HEK293 (cell line): ENCODE results near the gene SRRM2.

Experiments
- CTCF ChIA-PET: fragments of 350-600 bp; formaldehyde crosslinking; extraction: SDS; loops from one replicate; lab custom pipeline; 2021; ENCODE audit warnings: antibody characterized with exemption; lab: Yijun Ruan, JAX
- POLR2A ChIA-PET: fragments of 300-600 bp; formaldehyde crosslinking; extraction: SDS; loops from one replicate; lab custom pipeline; 2020; ENCODE audit warnings: antibody characterized with exemption, inconsistent platforms; lab: Yijun Ruan, JAX
- H3K27ac ChIP-seq: fragments of 200-500 bp; sonication (Bioruptor generic); 2 replicates; pipeline ENCODE4 v1.5.1; 2014; ENCODE audit warnings: low read depth, low read length, control low read depth, inconsistent platforms; ENCODE audit errors: extremely low read depth
- H3K36me3 ChIP-seq, 2 experiments: fragments of 200-500 bp in 1 of 2; sonication (Bioruptor generic) in 1 of 2; 1 replicate in 1 of 2; 2 replicates in 1 of 2; pipeline ENCODE4 v1.5.1; 2014 to 2017; ENCODE audit warnings: inconsistent platforms in 2 of 2, low read length in 2 of 2; ENCODE audit not compliant: control insufficient read depth in 2 of 2, insufficient read depth in 1 of 2
- H3K4me1 ChIP-seq: fragments of 200-500 bp; sonication (Bioruptor generic); 2 replicates; pipeline ENCODE4 v1.5.1; 2014; ENCODE audit warnings: mild to moderate bottlenecking, low read length, inconsistent platforms; ENCODE audit not compliant: control insufficient read depth, insufficient read depth
- H3K4me3 ChIP-seq: 2 replicates; pipeline ENCODE4 v1.5.1; 2011; ENCODE audit warnings: low read depth, mild to moderate bottlenecking, control low read depth, low read length, moderate library complexity
- H3K9me3 ChIP-seq: fragments of 200-500 bp; sonication (Bioruptor generic); 2 replicates; pipeline ENCODE4 v1.5.1; 2014; ENCODE audit warnings: low read depth, low read length, inconsistent platforms; ENCODE audit not compliant: control insufficient read depth, insufficient read depth
- BCL11A ChIP-seq: fragments of 450-650 bp; formaldehyde crosslinking; IDR thresholded peaks from 2 replicates; pipeline ENCODE4 v1.5.1; 2016; ENCODE audit warnings: low read depth, missing biosample characterization, missing genetic modification characterization
- IKZF3 ChIP-seq: fragments of 450-650 bp; IDR thresholded peaks from 2 replicates; pipeline ENCODE4 v1.5.0; 2018; ENCODE audit warnings: missing biosample characterization, mild to moderate bottlenecking, missing genetic modification characterization, moderate library complexity
- MYNN ChIP-seq: fragments of 450-650 bp; formaldehyde crosslinking; IDR thresholded peaks from 2 replicates; pipeline ENCODE4 v1.5.1; 2016; ENCODE audit warnings: missing biosample characterization, missing genetic modification characterization, borderline replicate concordance
- SP2 ChIP-seq: fragments of 450-650 bp; formaldehyde crosslinking; IDR thresholded peaks from 2 replicates; pipeline ENCODE4 v1.5.1; 2016; ENCODE audit warnings: missing biosample characterization, missing genetic modification characterization
- WT1 ChIP-seq: fragments of 450-650 bp; formaldehyde crosslinking; IDR thresholded peaks from 2 replicates; pipeline ENCODE4 v1.5.1; 2016; ENCODE audit warnings: missing biosample characterization, missing genetic modification characterization
- ZBTB11 ChIP-seq: fragments of 450-650 bp; formaldehyde crosslinking; conservative IDR thresholded peaks from 2 replicates; pipeline ENCODE4 v1.5.1; 2016; ENCODE audit warnings: low read depth, missing biosample characterization, missing genetic modification characterization
- ZBTB20 ChIP-seq: fragments of 450-650 bp; formaldehyde crosslinking; IDR thresholded peaks from 2 replicates; pipeline ENCODE4 v1.5.1; 2016; ENCODE audit warnings: missing biosample characterization, missing genetic modification characterization
- ZBTB6 ChIP-seq: fragments of 450-650 bp; formaldehyde crosslinking; IDR thresholded peaks from 2 replicates; pipeline ENCODE4 v1.5.1; 2017; ENCODE audit warnings: missing biosample characterization, missing genetic modification characterization
- ZFP37 ChIP-seq: fragments of 450-650 bp; formaldehyde crosslinking; IDR thresholded peaks from 2 replicates; pipeline ENCODE4 v1.5.1; 2016; ENCODE audit warnings: missing biosample characterization, missing genetic modification characterization
- ZFP41 ChIP-seq: fragments of 450-650 bp; formaldehyde crosslinking; IDR thresholded peaks from 2 replicates; pipeline ENCODE4 v1.5.1; 2016; ENCODE audit warnings: missing biosample characterization, missing genetic modification characterization, borderline replicate concordance
- ZIC2 ChIP-seq: fragments of 450-650 bp; formaldehyde crosslinking; IDR thresholded peaks from 2 replicates; pipeline ENCODE4 v1.5.1; 2016; ENCODE audit warnings: missing biosample characterization, missing genetic modification characterization
- ZNF121 ChIP-seq: fragments of 450-650 bp; formaldehyde crosslinking; IDR thresholded peaks from 2 replicates; pipeline ENCODE4 v1.5.1; 2016; ENCODE audit warnings: missing biosample characterization, missing genetic modification characterization
- ZNF214 ChIP-seq: fragments of 450-650 bp; formaldehyde crosslinking; IDR thresholded peaks from 2 replicates; pipeline ENCODE4 v1.5.1; 2017; ENCODE audit warnings: missing biosample characterization, mild to moderate bottlenecking, missing genetic modification characterization, borderline replicate concordance
- ZNF311 ChIP-seq: fragments of 450-650 bp; formaldehyde crosslinking; IDR thresholded peaks from 2 replicates; pipeline ENCODE4 v1.5.1; 2017; ENCODE audit warnings: missing biosample characterization, missing genetic modification characterization, borderline replicate concordance
- ZNF433 ChIP-seq: fragments of 450-650 bp; formaldehyde crosslinking; IDR thresholded peaks from 2 replicates; pipeline ENCODE4 v1.5.1; 2016; ENCODE audit warnings: missing biosample characterization, missing genetic modification characterization, low read depth
- ZNF488 ChIP-seq: fragments of 450-650 bp; formaldehyde crosslinking; IDR thresholded peaks from 2 replicates; pipeline ENCODE4 v1.5.1; 2016; ENCODE audit warnings: missing biosample characterization, missing genetic modification characterization
- ZNF513 ChIP-seq: fragments of 450-650 bp; IDR thresholded peaks from 2 replicates; pipeline ENCODE4 v1.5.1; 2018; ENCODE audit warnings: missing biosample characterization, missing genetic modification characterization
- ZNF658 ChIP-seq: fragments of 450-650 bp; formaldehyde crosslinking; IDR thresholded peaks from 2 replicates; pipeline ENCODE4; 2016; ENCODE audit warnings: missing biosample characterization, missing genetic modification characterization
- ZNF776 ChIP-seq: fragments of 450-650 bp; formaldehyde crosslinking; IDR thresholded peaks from 2 replicates; pipeline ENCODE4 v1.5.0; 2017; ENCODE audit warnings: missing biosample characterization, missing genetic modification characterization, borderline replicate concordance

SRRM2 gene

GRCh38 chr16:2774161-2774891 lies 21.9 kb downstream of the SRRM2 start (continued):
- TF ChIP-seq WT1 (tag by site-specific recombination) = no peak
- TF ChIP-seq ZNF433 (tag by site-specific recombination) = no peak
- TF ChIP-seq, all 188 proteins: peak for 6

GRCh38 chr16:2775131-2775716 lies 22.8 kb downstream of the SRRM2 start:
- ChIA-PET POLR2A (interaction anchor here (1.1 to 4.2 kb wide), 4 partner anchors 9 to 131 kb away, joined by 3 to 22 read pairs (median 4); partner anchors contain the start of gene SRRM2), CTCF (interaction anchor here (0.9 to 1.7 kb wide), 2 partner anchors 10 to 93 kb away, joined by 3 to 9 read pairs; no protein-coding TSS in a partner anchor)
- TF ChIP-seq ZBTB11 (tag by site-specific recombination) (no peak), ZNF658 (tag by site-specific recombination) (no peak), ZBTB20 (tag by site-specific recombination) (peak; percentile 81; the same call in 1 of the 2 replicates), BCL11A (tag by site-specific recombination) (no peak), ZNF311 (tag by site-specific recombination) (no peak), ZFP37 (tag by site-specific recombination) (no peak), ZNF513 (tag by site-specific recombination) (no peak), SP2 (0 out of 2 replicates have a peak, but pooled peaks have one; percentile 22), IKZF3 (tag by site-specific recombination) (0 out of 2 replicates have a peak, but pooled peaks have one; percentile 31)
- H3K4me3 ChIP-seq = no peak overlapping the region
- peaks cover 5 to 57% of the 10 kb centered on the region in 2 experiments; a peak in 1 of 3 replicates for H3K36me3 ChIP-seq
- H3K4me1 ChIP-seq = peaks cover 2% of the 10 kb centered on the region
- H3K9me3 ChIP-seq = no peaks in the 10 kb centered on the region
- no peak overlapping the region for H3K27ac ChIP-seq

GRCh38 chr16:2775765-2776499 lies 23.5 kb downstream of the SRRM2 start:
- POLR2A ChIA-PET = interaction anchor here (0.6 to 4.2 kb wide), 7 partner anchors 8 to 130 kb away, joined by 3 to 22 read pairs (median 5); partner anchors contain the start of gene SRRM2

More at GRCh38 chr16:2775765-2776499, 23.5 kb downstream of the SRRM2 start:
- CTCF ChIA-PET = interaction anchor here (0.6 to 1.7 kb wide), 2 partner anchors 92 to 539 kb away, joined by 3 to 9 read pairs; no protein-coding TSS in a partner anchor
- peaks cover 2 to 50% of the 10 kb centered on the region in 2 experiments; a peak in 1 of 3 replicates for H3K36me3 ChIP-seq
- peak overlapping the region; percentile 86 for H3K4me3 ChIP-seq
- peaks cover 2% of the 10 kb centered on the region; the same call in 1 of the 2 replicates for H3K4me1 ChIP-seq
- peak overlapping the region; percentile 80; the same call in 1 of the 2 replicates for H3K27ac ChIP-seq
- no peak for TF ChIP-seq ZNF488
- TF ChIP-seq ZNF214 (tag by site-specific recombination) = no peak
- TF ChIP-seq ZFP41 (tag by site-specific recombination) = no peak
- 0 out of 2 replicates have a peak, but pooled peaks have one; percentile 8 for TF ChIP-seq ZBTB20 (tag by site-specific recombination)
- TF ChIP-seq MYNN (tag by site-specific recombination) = no peak
- no peak for TF ChIP-seq ZNF776 (tag by site-specific recombination)
- peak; percentile 88 for TF ChIP-seq ZNF121 (tag by site-specific recombination)
- no peak for TF ChIP-seq ZIC2
- peak; percentile 86 for TF ChIP-seq ZBTB6 (tag by site-specific recombination)
- H3K9me3 ChIP-seq = no peaks in the 10 kb centered on the region
